Measurements from ENCODE around the gene MFN2. TPM values are rescaled to one million over a fixed set of nuclear protein-coding genes. Genes with fewer than 3 reads are reported as not detected.
A peak's percentile ranks its signal among the peaks of the same experiment; 100 is the strongest.

Gene MFN2
- total RNA-seq, 3 donors from 2014 or later (not counting 1 experiment from before 2014, with no cell fraction given), result 54.7 to 65.9 (median 55.8) TPM

DNA sequence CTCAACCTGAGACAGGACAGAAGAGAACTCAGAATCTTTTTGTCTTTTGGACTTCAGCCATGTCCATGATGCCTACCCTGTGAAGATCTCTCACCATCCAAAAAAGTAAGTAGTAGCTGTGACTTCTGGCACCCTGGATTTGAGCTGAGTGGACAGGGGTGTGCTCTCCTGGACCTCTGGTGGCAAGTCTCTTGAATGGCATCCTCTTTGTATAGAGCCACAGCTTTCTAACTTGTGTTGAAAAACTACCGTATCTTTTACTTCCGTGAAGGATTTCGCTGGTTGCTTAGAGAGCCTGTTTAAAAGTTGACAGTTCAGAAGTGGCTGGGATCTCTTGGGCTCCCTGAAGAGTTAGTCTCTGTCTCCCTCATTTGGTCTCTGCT, 1.8 kb downstream of the MFN2 start:
- DNase-seq (peak in 1 of 2 donors; percentile 50), ATAC-seq (no peak)
- Mint-ChIP-seq H3K27me3 (ENCODE audit: low read depth in 2 of 2) (no peaks in the 10 kb centered on the region), H3K36me3 (no peaks in the 10 kb centered on the region), H3K4me1 (peaks cover 51 to 56% of the 10 kb centered on the region in 2 donors), H3K27ac (peak overlapping the region; percentile 86 to 96), H3K4me3 (peak overlapping the region; percentile 94), H3K9me3 (no peaks in the 10 kb centered on the region)
- WGBS (ENCODE audit: insufficient coverage), result 86% methylated on average over 3 of the region's 3 CpGs
- TF ChIP-seq, protein P1, sequence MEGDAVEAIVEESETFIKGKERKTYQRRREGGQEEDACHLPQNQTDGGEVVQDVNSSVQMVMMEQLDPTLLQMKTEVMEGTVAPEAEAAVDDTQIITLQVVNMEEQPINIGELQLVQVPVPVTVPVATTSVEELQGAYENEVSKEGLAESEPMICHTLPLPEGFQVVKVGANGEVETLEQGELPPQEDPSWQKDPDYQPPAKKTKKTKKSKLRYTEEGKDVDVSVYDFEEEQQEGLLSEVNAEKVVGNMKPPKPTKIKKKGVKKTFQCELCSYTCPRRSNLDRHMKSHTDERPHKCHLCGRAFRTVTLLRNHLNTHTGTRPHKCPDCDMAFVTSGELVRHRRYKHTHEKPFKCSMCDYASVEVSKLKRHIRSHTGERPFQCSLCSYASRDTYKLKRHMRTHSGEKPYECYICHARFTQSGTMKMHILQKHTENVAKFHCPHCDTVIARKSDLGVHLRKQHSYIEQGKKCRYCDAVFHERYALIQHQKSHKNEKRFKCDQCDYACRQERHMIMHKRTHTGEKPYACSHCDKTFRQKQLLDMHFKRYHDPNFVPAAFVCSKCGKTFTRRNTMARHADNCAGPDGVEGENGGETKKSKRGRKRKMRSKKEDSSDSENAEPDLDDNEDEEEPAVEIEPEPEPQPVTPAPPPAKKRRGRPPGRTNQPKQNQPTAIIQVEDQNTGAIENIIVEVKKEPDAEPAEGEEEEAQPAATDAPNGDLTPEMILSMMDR (IDR thresholded peaks at IDR 0.05), result no peak
- intact Hi-C loops (cut with micrococcal nuclease), result no loop called here
- Histone ChIP-seq H3K9me3 (ENCODE audit: control insufficient read depth, insufficient read depth, low read length) (no peaks in the 10 kb centered on the region), H3K4me1 (ENCODE audit: control insufficient read depth, insufficient read depth, low read length) (peaks cover 15% of the 10 kb centered on the region), H3K27me3 (ENCODE audit: control insufficient read depth, insufficient read depth, low read length) (no peaks in the 10 kb centered on the region), H3K4me3 (ENCODE audit: low read length) (no peak overlapping the region), H3K27ac (ENCODE audit: low read length) (no peak overlapping the region), H3K36me3 (ENCODE audit: control insufficient read depth, insufficient read depth, low read length) (peaks cover 26% of the 10 kb centered on the region)

DNA sequence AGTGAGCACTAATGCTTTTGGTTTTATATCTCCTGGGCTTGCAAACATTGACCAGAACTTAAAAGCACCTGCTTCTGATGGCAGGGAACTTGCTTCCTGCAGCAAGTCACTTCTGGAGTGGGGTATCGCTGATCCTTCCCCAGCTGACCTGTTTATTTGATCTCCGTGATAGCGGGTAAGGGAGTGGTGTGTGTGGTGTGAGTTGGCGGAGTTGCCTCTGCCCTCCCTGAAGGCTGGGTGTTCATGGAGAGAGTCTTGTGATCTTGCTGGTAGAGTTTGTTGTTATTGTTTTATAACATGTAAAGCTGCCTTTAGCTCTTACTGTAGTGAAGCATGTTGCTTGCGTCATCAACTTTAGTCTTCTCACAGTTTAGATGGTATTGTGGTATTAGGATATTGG, 3.9 kb downstream of the MFN2 start:
- intact Hi-C loops (cut with micrococcal nuclease), result no loop called here
- ATAC-seq (no peak), DNase-seq (no peak)
- 95% methylated on average over 4 of the region's 5 CpGs for WGBS (ENCODE audit: insufficient coverage)
- no peaks in the 10 kb centered on the region for H3K36me3 Mint-ChIP-seq
- Histone ChIP-seq H3K36me3 (ENCODE audit: control insufficient read depth, insufficient read depth, low read length) (peaks cover 28% of the 10 kb centered on the region), H3K27me3 (ENCODE audit: control insufficient read depth, insufficient read depth, low read length) (no peaks in the 10 kb centered on the region), H3K4me1 (ENCODE audit: control insufficient read depth, insufficient read depth, low read length) (peaks cover 15% of the 10 kb centered on the region), H3K4me3 (ENCODE audit: low read length) (no peak overlapping the region), H3K27ac (ENCODE audit: low read length) (no peak overlapping the region), H3K9me3 (ENCODE audit: control insufficient read depth, insufficient read depth, low read length) (no peaks in the 10 kb centered on the region)
- peak overlapping the region in 1 of 2 donors; percentile 3 for H3K27ac Mint-ChIP-seq
- H3K4me3 Mint-ChIP-seq, result no peak overlapping the region
- no peaks in the 10 kb centered on the region for H3K9me3 Mint-ChIP-seq
- TF ChIP-seq, protein P1 (IDR thresholded peaks at IDR 0.05), result no peak
- no peaks in the 10 kb centered on the region for H3K27me3 Mint-ChIP-seq (ENCODE audit: low read depth in 2 of 2)
- peaks cover 53 to 59% of the 10 kb centered on the region in 2 donors for H3K4me1 Mint-ChIP-seq

DNA sequence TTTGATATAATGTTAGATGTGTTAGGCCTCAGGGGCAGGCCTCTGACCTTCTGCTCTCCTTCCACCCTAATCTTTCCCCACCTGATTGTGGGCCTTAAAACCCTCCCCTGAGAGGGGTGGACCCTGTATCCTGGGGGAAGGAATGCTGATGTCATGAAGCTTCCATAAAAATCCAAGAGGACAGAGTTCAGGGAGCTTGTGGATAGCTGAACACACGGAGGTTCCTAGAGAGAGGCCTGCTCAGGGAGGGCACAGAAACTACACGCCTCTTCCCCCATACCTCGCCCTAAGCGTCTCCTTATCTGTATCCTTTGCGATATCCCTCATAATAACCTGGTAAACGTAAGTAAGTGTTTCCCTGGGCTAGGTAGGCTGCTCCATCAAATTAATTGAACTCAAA, 4.3 kb downstream of the MFN2 start:
- 93% methylated on average over 6 of the region's 6 CpGs for WGBS (ENCODE audit: insufficient coverage)
- Mint-ChIP-seq H3K9me3 (no peaks in the 10 kb centered on the region), H3K27me3 (ENCODE audit: low read depth in 2 of 2) (no peaks in the 10 kb centered on the region), H3K4me1 (peaks cover 55 to 61% of the 10 kb centered on the region in 2 donors), H3K36me3 (no peaks in the 10 kb centered on the region), H3K4me3 (no peak overlapping the region), H3K27ac (no peak overlapping the region)
- peaks cover 32% of the 10 kb centered on the region for H3K36me3 ChIP-seq (ENCODE audit: control insufficient read depth, insufficient read depth, low read length)
- H3K27ac ChIP-seq (ENCODE audit: low read length), result no peak overlapping the region
- H3K4me3 ChIP-seq (ENCODE audit: low read length), result no peak overlapping the region
- no peak for ATAC-seq
- intact Hi-C loops (cut with micrococcal nuclease), result no loop called here
- TF ChIP-seq, protein P1 (IDR thresholded peaks at IDR 0.05), result no peak
- peaks cover 13% of the 10 kb centered on the region for H3K4me1 ChIP-seq (ENCODE audit: control insufficient read depth, insufficient read depth, low read length)
- no peaks in the 10 kb centered on the region for H3K9me3 ChIP-seq (ENCODE audit: control insufficient read depth, insufficient read depth, low read length)
- H3K27me3 ChIP-seq (ENCODE audit: control insufficient read depth, insufficient read depth, low read length), result no peaks in the 10 kb centered on the region
- DNase-seq, result no peak

DNA sequence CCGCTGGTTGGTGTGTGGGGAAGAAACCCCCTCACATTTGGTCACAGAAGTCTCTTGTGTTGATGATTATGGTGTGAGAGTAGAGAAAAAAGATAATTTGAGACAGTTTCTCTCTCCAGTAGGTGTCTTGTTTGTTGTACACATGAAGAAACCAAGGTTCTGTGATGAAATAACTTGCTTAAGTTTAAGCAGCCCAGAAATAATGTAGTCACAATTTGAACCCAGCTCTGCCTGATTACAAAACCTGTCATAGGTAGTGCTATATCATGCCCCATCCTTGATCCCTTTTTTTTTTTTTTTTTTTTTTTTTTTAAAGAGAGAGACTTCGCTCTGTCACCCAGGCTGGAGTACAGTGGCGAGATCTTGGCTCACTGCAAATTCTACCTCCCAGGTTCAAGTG, 4.9 kb downstream of the MFN2 start:
- Mint-ChIP-seq H3K27me3 (ENCODE audit: low read depth in 2 of 2) (no peaks in the 10 kb centered on the region), H3K4me1 (peaks cover 57 to 62% of the 10 kb centered on the region in 2 donors), H3K9me3 (no peaks in the 10 kb centered on the region), H3K36me3 (no peaks in the 10 kb centered on the region), H3K4me3 (no peak overlapping the region), H3K27ac (no peak overlapping the region)
- Histone ChIP-seq H3K4me1 (ENCODE audit: control insufficient read depth, insufficient read depth, low read length) (peaks cover 16% of the 10 kb centered on the region), H3K36me3 (ENCODE audit: control insufficient read depth, insufficient read depth, low read length) (peaks cover 38% of the 10 kb centered on the region), H3K4me3 (ENCODE audit: low read length) (no peak overlapping the region), H3K27ac (ENCODE audit: low read length) (no peak overlapping the region), H3K27me3 (ENCODE audit: control insufficient read depth, insufficient read depth, low read length) (no peaks in the 10 kb centered on the region), H3K9me3 (ENCODE audit: control insufficient read depth, insufficient read depth, low read length) (no peaks in the 10 kb centered on the region)
- WGBS (ENCODE audit: insufficient coverage), result 92% methylated on average over 3 of the region's 3 CpGs
- intact Hi-C loops (cut with micrococcal nuclease), result no loop called here
- TF ChIP-seq, protein P1 (IDR thresholded peaks at IDR 0.05), result no peak
- no peak for ATAC-seq
- no peak for DNase-seq

Data from natural killer cell (primary cell).